ENCODE results near the gene ITGA11.

Gene ITGA11

DNA sequence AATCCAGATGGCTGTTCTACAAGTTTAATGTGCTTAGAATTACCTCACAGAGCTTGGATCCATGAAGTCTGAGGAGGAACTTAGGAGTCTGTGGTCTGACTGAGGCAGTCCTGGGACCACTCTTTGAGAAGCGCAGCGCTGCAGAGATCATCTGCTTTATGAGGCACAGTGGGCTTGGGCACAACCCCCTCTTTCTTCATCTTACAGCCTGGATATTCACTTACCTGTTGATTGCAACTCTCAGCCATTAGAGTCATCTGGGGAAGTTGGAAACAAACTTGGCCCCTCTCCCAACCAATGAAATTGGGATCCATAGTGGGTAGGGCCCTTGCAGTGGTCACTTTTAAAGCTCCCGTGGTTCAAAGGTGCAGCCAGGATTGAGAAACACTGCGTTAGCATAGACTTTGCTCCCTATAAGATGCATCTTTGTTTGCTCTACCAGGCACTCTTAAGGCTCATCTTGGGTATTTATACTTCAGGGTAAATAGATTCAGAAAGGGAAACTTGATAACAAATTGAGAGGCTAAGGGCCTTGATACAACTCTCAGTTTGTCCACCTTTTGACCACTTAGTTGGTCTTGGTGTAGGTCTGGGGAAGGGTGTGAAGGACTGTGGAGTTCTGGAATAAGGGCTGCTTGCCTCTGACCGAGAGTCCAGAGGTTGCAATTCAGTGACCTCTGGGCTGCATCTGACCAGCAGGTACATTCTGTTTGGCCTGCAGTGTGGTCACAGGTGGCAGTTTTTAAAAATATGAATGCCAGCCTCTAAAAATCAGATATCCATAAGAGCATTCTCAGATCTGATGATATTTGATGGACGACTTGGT lies 131.6 kb downstream of the ITGA11 start:
- no peaks in the 10 kb centered on the region for H3K9me3 ChIP-seq
- TF ChIP-seq, protein P1, sequence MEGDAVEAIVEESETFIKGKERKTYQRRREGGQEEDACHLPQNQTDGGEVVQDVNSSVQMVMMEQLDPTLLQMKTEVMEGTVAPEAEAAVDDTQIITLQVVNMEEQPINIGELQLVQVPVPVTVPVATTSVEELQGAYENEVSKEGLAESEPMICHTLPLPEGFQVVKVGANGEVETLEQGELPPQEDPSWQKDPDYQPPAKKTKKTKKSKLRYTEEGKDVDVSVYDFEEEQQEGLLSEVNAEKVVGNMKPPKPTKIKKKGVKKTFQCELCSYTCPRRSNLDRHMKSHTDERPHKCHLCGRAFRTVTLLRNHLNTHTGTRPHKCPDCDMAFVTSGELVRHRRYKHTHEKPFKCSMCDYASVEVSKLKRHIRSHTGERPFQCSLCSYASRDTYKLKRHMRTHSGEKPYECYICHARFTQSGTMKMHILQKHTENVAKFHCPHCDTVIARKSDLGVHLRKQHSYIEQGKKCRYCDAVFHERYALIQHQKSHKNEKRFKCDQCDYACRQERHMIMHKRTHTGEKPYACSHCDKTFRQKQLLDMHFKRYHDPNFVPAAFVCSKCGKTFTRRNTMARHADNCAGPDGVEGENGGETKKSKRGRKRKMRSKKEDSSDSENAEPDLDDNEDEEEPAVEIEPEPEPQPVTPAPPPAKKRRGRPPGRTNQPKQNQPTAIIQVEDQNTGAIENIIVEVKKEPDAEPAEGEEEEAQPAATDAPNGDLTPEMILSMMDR (IDR thresholded peaks at IDR 0.05; ENCODE audit: low read depth, low read length), result no peak
- no peak overlapping the region for H3K4me3 ChIP-seq (ENCODE audit: low read depth, low read length)
- H3K27me3 ChIP-seq, result no peaks in the 10 kb centered on the region
- DNase-seq, result no peak
- no peaks in the 10 kb centered on the region for H3K36me3 ChIP-seq
- no peaks in the 10 kb centered on the region; the same call in 1 of the 2 replicates for H3K4me1 ChIP-seq

GRCh38 chr15:68299436-68299835 lies 132.5 kb downstream of the ITGA11 start:
- no peaks in the 10 kb centered on the region for H3K27me3 ChIP-seq
- no peaks in the 10 kb centered on the region for H3K36me3 ChIP-seq
- TF ChIP-seq, protein P1 (IDR thresholded peaks at IDR 0.05; ENCODE audit: low read depth, low read length), result no peak
- no peaks in the 10 kb centered on the region for H3K9me3 ChIP-seq
- 0 out of 2 replicates have a peak, but pooled peaks cover 3% of the 10 kb centered on the region for H3K4me1 ChIP-seq
- no peak overlapping the region for H3K4me3 ChIP-seq (ENCODE audit: low read depth, low read length)
- no peak for DNase-seq

DNA sequence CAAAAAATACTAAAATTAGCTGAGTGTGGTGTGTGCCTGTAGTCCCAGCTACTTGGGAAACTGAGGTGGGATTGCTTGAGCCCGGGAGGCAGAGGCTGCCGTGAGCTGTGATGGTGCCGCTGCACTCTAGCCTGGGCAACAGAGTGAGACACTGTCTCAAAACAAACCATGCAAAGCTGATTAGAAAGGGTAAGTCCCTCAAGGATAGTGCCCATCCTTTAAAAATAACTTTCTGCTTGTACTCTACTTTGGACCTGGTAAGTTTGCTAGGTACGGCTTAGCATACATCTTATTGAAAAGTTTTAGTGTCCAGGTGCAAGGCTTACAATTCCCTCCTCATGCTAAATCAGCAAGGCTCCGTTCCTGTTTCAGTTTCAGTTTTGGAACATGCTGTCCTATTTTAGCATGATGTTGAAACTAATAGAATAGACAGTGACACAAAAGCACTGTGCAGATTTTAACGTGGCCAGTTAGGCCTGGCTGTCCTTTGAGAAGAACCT lies 133.0 kb downstream of the ITGA11 start:
- DNase-seq, result no peak
- Histone ChIP-seq H3K27me3 (no peaks in the 10 kb centered on the region), H3K4me3 (ENCODE audit: low read depth, low read length) (no peak overlapping the region), H3K9me3 (no peaks in the 10 kb centered on the region), H3K4me1 (peaks cover 3% of the 10 kb centered on the region; the same call in 1 of the 2 replicates), H3K36me3 (no peaks in the 10 kb centered on the region; the same call in 1 of the 2 replicates)
- TF ChIP-seq, protein P1 (IDR thresholded peaks at IDR 0.05; ENCODE audit: low read depth, low read length), result no peak

DNA sequence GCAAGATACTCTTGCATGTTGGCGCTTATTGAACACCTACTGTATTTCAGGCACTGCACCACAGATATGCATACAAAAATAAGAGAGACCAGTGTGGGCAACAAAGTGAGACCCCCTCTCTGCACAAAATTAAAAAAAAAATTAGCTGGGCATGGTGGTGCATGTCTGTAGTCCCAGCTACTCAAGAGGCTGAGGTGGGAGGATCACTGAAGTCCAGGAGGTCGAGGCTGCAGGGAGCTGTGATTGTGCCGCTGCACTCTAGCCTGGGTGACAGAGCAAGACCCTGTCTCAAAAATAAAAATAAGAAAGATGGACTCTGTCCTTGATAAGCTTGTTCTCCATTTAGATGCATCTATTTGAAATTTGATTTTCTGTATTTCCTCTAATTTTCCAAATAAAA lies 133.6 kb downstream of the ITGA11 start:
- Histone ChIP-seq H3K9me3 (no peaks in the 10 kb centered on the region), H3K4me3 (ENCODE audit: low read depth, low read length) (no peak overlapping the region), H3K27me3 (no peaks in the 10 kb centered on the region), H3K36me3 (no peaks in the 10 kb centered on the region; the same call in 1 of the 2 replicates), H3K4me1 (peaks cover 3% of the 10 kb centered on the region; the same call in 1 of the 2 replicates)
- DNase-seq, result no peak
- TF ChIP-seq, protein P1 (IDR thresholded peaks at IDR 0.05; ENCODE audit: low read depth, low read length), result no peak

DNA sequence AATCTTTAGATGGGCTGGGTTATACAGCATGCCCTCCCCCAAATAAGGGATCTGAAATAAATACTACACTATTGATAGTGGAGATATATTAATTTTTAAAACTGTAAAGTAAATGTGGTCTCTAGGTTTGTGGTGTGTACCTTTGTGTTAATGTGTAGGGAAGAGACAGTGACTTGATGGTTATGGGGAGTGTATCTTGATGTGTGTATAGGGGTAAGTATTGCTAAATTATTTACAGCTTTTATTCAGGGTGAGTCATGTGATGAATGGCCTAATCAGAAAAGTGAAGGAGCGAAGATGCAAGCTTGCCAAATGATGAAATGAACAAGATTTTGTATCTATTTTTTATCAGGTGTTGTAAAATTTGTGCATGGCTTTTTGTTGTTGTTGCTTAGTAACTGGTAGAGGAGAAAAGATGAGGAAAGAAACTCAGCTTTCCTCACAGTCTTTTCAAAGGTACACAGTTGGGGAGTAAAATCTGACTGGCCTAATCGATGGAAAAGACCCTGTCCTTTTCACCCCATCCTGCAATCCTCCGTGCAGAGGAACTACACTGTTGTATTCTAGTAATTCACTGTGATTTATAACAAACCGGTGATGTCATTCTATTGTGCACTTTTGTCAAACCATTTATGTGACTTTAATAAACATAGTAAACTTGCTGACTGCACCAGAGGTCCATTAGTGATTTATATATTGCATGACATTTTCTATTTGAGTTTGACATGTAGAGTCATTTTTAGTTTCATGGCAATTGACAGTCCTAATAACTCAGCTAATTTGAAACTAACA lies 136.8 kb downstream of the ITGA11 start:
- TF ChIP-seq, protein P1 (IDR thresholded peaks at IDR 0.05; ENCODE audit: low read depth, low read length), result no peak
- Histone ChIP-seq H3K4me1 (peaks cover 7% of the 10 kb centered on the region; the same call in 1 of the 2 replicates), H3K36me3 (peaks cover 20% of the 10 kb centered on the region), H3K27me3 (no peaks in the 10 kb centered on the region), H3K9me3 (no peaks in the 10 kb centered on the region), H3K4me3 (ENCODE audit: low read depth, low read length) (no peak overlapping the region)
- no peak for DNase-seq

Data from BE2C (cell line).